Measurements from ENCODE around the gene MELTF. TPM values are rescaled to one million over a fixed set of nuclear protein-coding genes. Genes with fewer than 3 reads are reported as not detected.

Gene MELTF
- total and polyA plus RNA-seq, 3 experiments from 2014 or later: 0.36 to 3.0 (median 2.2) TPM

DNA sequence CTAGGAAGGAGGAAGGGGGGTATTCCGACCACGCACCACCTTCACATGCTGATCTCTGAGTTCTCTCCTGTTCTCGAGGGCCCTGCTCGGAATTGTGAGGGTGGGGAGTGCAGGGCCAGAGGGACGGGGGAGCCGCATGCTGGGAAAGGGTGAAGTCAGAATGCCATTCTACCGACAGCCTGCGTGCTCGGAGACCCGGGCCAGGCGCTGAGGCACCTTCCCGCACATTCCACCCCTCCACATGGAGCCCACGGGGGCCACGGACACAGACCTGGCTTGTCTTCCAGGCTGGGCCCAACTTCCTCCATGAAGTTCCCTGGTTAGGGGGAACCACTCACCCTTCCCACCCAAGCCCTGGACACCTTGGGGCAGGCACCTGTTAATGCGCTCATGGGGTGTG, 32.3 kb downstream of the MELTF start:
- Mint-ChIP-seq H3K4me1 (peaks cover 3 to 4% (median 4%) of the 10 kb centered on the region in 3 donors), H3K9me3 (no peaks in the 10 kb centered on the region), H3K36me3 (no peaks in the 10 kb centered on the region), H3K27ac (no peak overlapping the region), H3K27me3 (peaks cover 0 to 4% of the 10 kb centered on the region in 2 donors), H3K4me3 (no peak overlapping the region)
- H3K36me3 ChIP-seq (ENCODE audit: insufficient read depth, low read length): no peaks in the 10 kb centered on the region
- peak in 1 of 5 donors; percentile 36 for DNase-seq
- H3K9me3 ChIP-seq (ENCODE audit: low read length): no peaks in the 10 kb centered on the region
- no peak overlapping the region for H3K27ac ChIP-seq (ENCODE audit: low read depth, low read length)
- no peaks in the 10 kb centered on the region for H3K4me1 ChIP-seq (ENCODE audit: insufficient read depth, low read length)
- POLR2A ChIA-PET: no interaction called here
- no peaks in the 10 kb centered on the region for H3K27me3 ChIP-seq (ENCODE audit: insufficient read depth, low read length, poor library complexity, severe bottlenecking)
- CTCF ChIA-PET: no interaction called here
- H3K4me3 ChIP-seq (ENCODE audit: low read length): no peak overlapping the region

DNA sequence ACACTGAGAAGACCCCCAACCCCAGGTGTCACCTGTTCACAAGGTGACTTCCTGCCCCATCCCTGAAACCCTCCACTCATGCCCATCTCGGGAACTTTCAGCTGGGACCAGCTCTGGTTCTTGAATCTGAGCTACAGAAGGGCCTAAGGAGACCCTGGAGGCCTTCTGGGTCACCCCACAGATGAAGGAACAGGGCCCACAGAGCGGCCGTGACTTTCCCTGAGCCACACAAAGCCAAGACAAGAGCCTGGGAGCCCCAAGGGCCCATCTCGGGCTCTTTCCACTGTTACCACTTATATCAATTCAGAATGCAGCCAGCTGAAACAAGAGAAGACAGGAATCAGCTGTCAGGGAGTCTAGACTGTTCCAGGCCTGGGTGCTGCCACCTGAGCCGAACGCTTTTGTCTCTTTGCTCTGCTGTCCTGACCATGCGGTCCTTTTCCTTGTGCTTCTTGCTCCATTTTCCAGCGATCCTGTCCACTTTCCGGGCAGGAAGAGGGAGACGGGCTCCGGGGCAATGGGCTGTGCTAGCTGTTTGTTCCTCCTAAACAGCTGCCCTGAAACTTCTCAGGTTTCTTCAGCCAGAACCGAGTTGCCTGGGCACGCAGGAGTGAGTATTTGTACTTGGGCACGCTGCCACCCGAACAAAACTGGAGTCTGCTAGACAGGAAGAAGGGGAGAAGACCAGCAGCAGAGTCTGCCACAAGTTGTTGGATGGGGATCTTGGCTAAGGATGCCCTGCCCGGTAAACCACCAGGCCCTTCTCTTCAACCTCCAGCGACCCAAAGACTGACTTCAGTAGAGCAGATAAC, 33.0 kb downstream of the MELTF start:
- H3K27me3 ChIP-seq (ENCODE audit: insufficient read depth, low read length, poor library complexity, severe bottlenecking): no peaks in the 10 kb centered on the region
- Mint-ChIP-seq H3K9me3 (no peaks in the 10 kb centered on the region), H3K27ac (no peak overlapping the region), H3K4me3 (no peak overlapping the region), H3K36me3 (no peaks in the 10 kb centered on the region), H3K27me3 (peaks cover 0 to 4% of the 10 kb centered on the region in 2 donors), H3K4me1 (peaks cover 1 to 3% (median 2%) of the 10 kb centered on the region in 3 donors)
- CTCF ChIA-PET: no interaction called here
- H3K27ac ChIP-seq (ENCODE audit: low read depth, low read length): no peak overlapping the region
- H3K9me3 ChIP-seq (ENCODE audit: low read length): no peaks in the 10 kb centered on the region
- H3K4me3 ChIP-seq (ENCODE audit: low read length): no peak overlapping the region
- peak in 1 of 5 donors; percentile 23 for DNase-seq
- H3K4me1 ChIP-seq (ENCODE audit: insufficient read depth, low read length): no peaks in the 10 kb centered on the region
- H3K36me3 ChIP-seq (ENCODE audit: insufficient read depth, low read length): no peaks in the 10 kb centered on the region
- POLR2A ChIA-PET: no interaction called here

DNA sequence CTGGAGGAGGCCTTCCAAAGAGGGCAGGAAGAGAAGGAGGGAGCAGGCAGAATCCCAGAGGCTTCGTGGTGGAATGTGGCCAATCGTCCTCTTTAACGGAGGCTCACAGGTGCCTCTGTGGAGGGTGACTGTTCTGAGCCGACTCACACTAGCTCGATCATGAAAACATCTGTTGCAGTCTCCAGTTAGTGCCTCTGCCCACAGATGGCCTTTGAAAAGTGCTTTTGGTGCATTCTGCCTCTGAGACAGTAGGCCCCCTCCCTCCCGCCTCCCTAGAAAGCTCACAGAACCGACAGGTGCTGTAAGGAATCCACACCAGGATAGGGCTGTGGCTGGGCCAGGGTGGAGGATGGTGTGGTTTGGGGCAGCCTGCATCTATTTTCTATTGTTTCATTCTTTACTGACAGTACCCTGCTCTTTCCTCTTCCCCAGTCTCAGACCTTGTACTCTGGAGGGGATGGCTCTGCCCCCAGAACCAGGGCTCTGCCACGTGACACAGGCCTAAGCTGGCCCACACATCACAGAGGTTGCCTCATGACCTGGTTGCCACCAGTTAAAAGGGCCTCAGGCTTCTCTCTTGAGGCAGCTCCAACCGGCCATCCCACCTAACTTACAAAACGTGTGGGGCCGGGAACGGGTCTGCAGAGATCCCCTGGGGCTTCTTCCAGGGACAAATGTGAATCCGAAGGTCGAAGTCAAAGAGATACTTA, 33.8 kb downstream of the MELTF start:
- no peaks in the 10 kb centered on the region for H3K27me3 ChIP-seq (ENCODE audit: insufficient read depth, low read length, poor library complexity, severe bottlenecking)
- no peaks in the 10 kb centered on the region for H3K36me3 ChIP-seq (ENCODE audit: insufficient read depth, low read length)
- no peak overlapping the region for H3K4me3 Mint-ChIP-seq
- H3K27ac ChIP-seq (ENCODE audit: low read depth, low read length): no peak overlapping the region
- no peaks in the 10 kb centered on the region for H3K4me1 Mint-ChIP-seq
- H3K27me3 Mint-ChIP-seq: peaks cover 0 to 4% of the 10 kb centered on the region in 2 donors
- no peaks in the 10 kb centered on the region for H3K9me3 Mint-ChIP-seq
- CTCF ChIA-PET: no interaction called here
- DNase-seq: peak in 1 of 5 donors; percentile 10
- H3K9me3 ChIP-seq (ENCODE audit: low read length): no peaks in the 10 kb centered on the region
- POLR2A ChIA-PET: no interaction called here
- H3K27ac Mint-ChIP-seq: peak overlapping the region in 2 of 8 donors; percentile 52 to 54
- no peaks in the 10 kb centered on the region for H3K36me3 Mint-ChIP-seq
- H3K4me1 ChIP-seq (ENCODE audit: insufficient read depth, low read length): no peaks in the 10 kb centered on the region
- H3K4me3 ChIP-seq (ENCODE audit: low read length): no peak overlapping the region

DNA sequence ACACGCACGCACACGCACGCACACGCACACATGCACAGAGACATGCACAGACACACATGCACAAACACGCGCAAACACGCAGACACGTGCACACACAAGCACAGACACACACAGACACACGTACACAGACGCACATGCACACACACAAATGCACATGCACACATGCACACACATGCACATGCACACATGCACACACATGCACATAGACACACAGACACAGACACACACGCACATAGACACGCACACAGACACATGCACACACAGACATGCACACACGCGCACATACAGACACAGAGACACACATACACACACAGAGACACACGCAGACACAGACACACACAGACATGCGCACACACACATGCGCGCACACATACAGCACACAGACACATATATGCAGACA, 34.6 kb downstream of the MELTF start:
- H3K4me3 Mint-ChIP-seq: no peak overlapping the region
- CTCF ChIA-PET: no interaction called here
- peaks cover 0 to 4% of the 10 kb centered on the region in 2 donors for H3K27me3 Mint-ChIP-seq

DNA sequence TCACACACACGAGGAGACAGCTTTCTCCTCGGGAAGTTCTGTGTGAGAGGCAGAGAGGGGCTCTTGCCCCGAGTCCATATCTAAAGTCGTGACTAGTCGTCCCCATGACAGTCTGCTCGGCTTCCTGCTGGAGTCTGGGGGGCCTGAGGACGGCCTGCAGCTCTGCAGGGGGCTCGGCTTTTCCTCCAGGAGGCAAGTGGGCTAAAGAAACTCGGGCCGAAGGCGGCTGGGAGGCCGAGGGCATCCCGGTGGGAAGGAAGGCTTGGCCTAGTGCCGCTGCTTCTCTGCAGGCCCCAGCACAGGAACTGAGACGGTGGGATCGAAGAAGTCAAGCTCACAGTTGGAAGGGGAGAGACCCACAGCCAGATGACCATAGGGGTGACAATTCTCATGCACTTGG, 35.6 kb downstream of the MELTF start:
- no peaks in the 10 kb centered on the region for H3K4me1 Mint-ChIP-seq
- no peaks in the 10 kb centered on the region for H3K36me3 Mint-ChIP-seq
- H3K27me3 Mint-ChIP-seq: peaks cover 0 to 4% of the 10 kb centered on the region in 2 donors
- Histone ChIP-seq H3K9me3 (ENCODE audit: low read length) (no peaks in the 10 kb centered on the region), H3K27me3 (ENCODE audit: insufficient read depth, low read length, poor library complexity, severe bottlenecking) (no peaks in the 10 kb centered on the region), H3K4me1 (ENCODE audit: insufficient read depth, low read length) (no peaks in the 10 kb centered on the region), H3K4me3 (ENCODE audit: low read length) (no peak overlapping the region), H3K27ac (ENCODE audit: low read depth, low read length) (no peak overlapping the region), H3K36me3 (ENCODE audit: insufficient read depth, low read length) (no peaks in the 10 kb centered on the region)
- H3K9me3 Mint-ChIP-seq: no peaks in the 10 kb centered on the region
- POLR2A ChIA-PET: no interaction called here
- H3K4me3 Mint-ChIP-seq: no peak overlapping the region
- DNase-seq: peak in 1 of 5 donors; percentile 22
- CTCF ChIA-PET: interaction anchor here (0.8 kb wide), 1 partner anchor 8 kb away, joined by 3 read pairs; no protein-coding TSS in a partner anchor
- H3K27ac Mint-ChIP-seq: peak overlapping the region in 1 of 8 donors; percentile 22

More for the DNA sequence above, 34.6 kb downstream of the MELTF start:
- DNase-seq: peak in 1 of 5 donors; percentile 3
- no peaks in the 10 kb centered on the region for H3K9me3 ChIP-seq (ENCODE audit: low read length)
- Mint-ChIP-seq H3K36me3 (no peaks in the 10 kb centered on the region), H3K27ac (no peak overlapping the region), H3K4me1 (no peaks in the 10 kb centered on the region), H3K9me3 (no peaks in the 10 kb centered on the region)
- H3K4me3 ChIP-seq (ENCODE audit: low read length): no peak overlapping the region
- no peak overlapping the region for H3K27ac ChIP-seq (ENCODE audit: low read depth, low read length)
- H3K36me3 ChIP-seq (ENCODE audit: insufficient read depth, low read length): no peaks in the 10 kb centered on the region
- POLR2A ChIA-PET: no interaction called here
- no peaks in the 10 kb centered on the region for H3K4me1 ChIP-seq (ENCODE audit: insufficient read depth, low read length)
- H3K27me3 ChIP-seq (ENCODE audit: insufficient read depth, low read length, poor library complexity, severe bottlenecking): no peaks in the 10 kb centered on the region

DNA sequence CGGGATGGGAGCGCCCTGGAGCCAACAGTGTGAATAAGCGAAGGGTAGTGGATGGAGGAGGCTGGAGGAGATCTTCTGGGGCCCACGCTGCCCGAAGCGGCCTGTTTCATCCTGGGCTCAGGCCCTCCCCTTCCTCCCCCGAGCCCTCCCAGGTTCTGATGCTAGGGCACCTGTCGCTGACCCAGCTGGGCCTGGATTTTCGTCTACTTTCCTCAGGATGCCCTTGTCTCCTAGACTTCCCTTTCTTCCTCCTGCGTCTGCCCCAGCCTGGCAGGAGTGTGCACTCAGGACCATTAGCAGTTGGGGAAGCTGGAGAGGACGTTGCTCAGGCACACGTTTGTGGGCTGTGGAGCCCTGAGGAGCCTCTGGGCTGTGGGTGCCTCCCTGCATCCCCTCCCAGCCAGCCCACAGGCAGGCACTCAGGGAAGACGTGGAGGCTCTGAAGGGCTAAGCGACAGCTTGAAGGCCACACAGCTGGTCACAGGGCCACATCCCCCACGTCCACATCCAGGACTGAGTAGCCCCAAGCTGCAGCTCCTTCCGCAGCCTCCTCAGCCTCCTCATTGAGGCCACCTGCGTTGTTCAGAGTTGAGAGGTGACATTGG, 37.1 kb downstream of the MELTF start:
- Mint-ChIP-seq H3K27ac (no peak overlapping the region), H3K4me3 (no peak overlapping the region), H3K27me3 (peaks cover 0 to 4% of the 10 kb centered on the region in 2 donors), H3K36me3 (no peaks in the 10 kb centered on the region), H3K4me1 (no peaks in the 10 kb centered on the region), H3K9me3 (no peaks in the 10 kb centered on the region)
- no peaks in the 10 kb centered on the region for H3K9me3 ChIP-seq (ENCODE audit: low read length)
- no peak overlapping the region for H3K27ac ChIP-seq (ENCODE audit: low read depth, low read length)
- no peaks in the 10 kb centered on the region for H3K27me3 ChIP-seq (ENCODE audit: insufficient read depth, low read length, poor library complexity, severe bottlenecking)
- no peak overlapping the region for H3K4me3 ChIP-seq (ENCODE audit: low read length)
- peak in 1 of 5 donors; percentile 18 for DNase-seq
- no peaks in the 10 kb centered on the region for H3K36me3 ChIP-seq (ENCODE audit: insufficient read depth, low read length)
- ChIA-PET CTCF (no interaction called here), POLR2A (no interaction called here)
- H3K4me1 ChIP-seq (ENCODE audit: insufficient read depth, low read length): no peaks in the 10 kb centered on the region

DNA sequence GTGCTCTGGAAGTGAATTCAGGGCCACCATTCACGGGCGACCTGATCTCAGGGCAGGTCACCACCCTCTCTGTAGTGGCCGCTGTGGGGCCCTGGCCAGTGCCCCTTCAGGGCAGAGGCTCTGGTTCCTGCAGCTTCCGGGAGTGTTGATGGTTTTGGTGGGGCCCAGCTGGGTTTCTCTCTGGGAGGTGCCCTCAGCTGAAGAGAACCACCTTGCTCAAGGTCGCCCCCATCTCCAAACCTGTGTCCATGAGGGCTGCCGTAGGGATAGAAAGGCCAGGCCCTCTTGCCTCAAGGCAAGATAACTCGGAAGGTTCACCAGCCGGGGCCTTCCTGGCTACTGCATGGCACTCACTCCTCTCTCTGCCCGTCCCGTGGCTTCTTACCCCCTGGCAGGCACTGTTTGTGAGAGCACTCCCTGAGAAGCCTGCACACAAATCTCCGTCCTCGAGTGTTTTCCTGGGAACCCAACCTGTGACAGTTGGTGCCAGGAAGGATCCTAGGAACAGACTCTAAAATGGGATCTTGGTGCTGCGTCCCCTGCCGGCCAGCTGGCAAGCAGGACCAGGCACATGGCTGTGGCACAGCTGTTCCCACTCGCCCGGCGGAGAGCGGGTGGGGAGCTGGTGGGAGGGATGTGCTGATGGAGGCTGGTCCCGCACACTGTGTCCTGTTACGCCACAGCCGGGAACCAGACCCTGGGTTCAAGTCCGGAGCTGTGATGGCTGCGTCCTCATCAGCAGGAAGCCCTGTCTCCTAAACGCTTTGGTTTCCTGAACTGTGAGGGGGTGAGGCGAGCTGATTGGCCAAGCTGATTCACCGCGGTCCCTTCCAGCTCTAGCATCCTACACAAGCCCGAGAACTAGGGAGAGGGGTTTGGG, 37.8 kb downstream of the MELTF start:
- ChIA-PET CTCF (no interaction called here), POLR2A (no interaction called here)
- Mint-ChIP-seq H3K36me3 (no peaks in the 10 kb centered on the region), H3K27me3 (peaks cover 2 to 4% of the 10 kb centered on the region in 2 donors), H3K4me3 (no peak overlapping the region), H3K9me3 (peaks cover 0 to 1% (median 0%) of the 10 kb centered on the region in 5 donors), H3K4me1 (no peaks in the 10 kb centered on the region), H3K27ac (no peak overlapping the region)
- Histone ChIP-seq H3K27ac (ENCODE audit: low read depth, low read length) (no peak overlapping the region), H3K4me3 (ENCODE audit: low read length) (no peak overlapping the region), H3K4me1 (ENCODE audit: insufficient read depth, low read length) (no peaks in the 10 kb centered on the region), H3K36me3 (ENCODE audit: insufficient read depth, low read length) (no peaks in the 10 kb centered on the region), H3K9me3 (ENCODE audit: low read length) (no peaks in the 10 kb centered on the region), H3K27me3 (ENCODE audit: insufficient read depth, low read length, poor library complexity, severe bottlenecking) (no peaks in the 10 kb centered on the region)
- DNase-seq: peak in 1 of 5 donors; percentile 42

Measured in CD8-positive, alpha-beta memory T cell (primary cell).